NCI-H1105 treated with DMSO at 0.1 percent for 48 hours (cell line): ENCODE measurements around the gene YPEL2.
"Not testable (repeated sequence)": the region's sequence is repeated elsewhere in the genome, so short reads cannot be mapped to it uniquely, and the experiment has no call there.

Experiments used
- DNase-seq: peaks from one replicate; lab custom pipeline; 2025; lab: John Stamatoyannopoulos, UW

The YPEL2 gene

GRCh38 chr17:59331129-59331928, at the start of gene YPEL2:
Gene YPEL2, plus strand, starts transcription at chr17:59331655. Its CDS starts 21,755 bp downstream, at chr17:59353410.
- DNase-seq, result peak; percentile 81

- DNase-seq, result no peak
Observed at GRCh38 chr17:59284317-59284716, 47.1 kb upstream of the YPEL2 start.

GRCh38 chr17:59287452-59287851, 44.0 kb upstream of the YPEL2 start:
- DNase-seq, result no peak

GRCh38 chr17:59287891-59288290, 43.6 kb upstream of the YPEL2 start:
- DNase-seq, result no peak

GRCh38 chr17:59289981-59290301, 41.5 kb upstream of the YPEL2 start:
- no peak for DNase-seq

GRCh38 chr17:59290302-59290998, 41.0 kb upstream of the YPEL2 start:
- not testable (repeated sequence) for DNase-seq

GRCh38 chr17:59292174-59292523, 39.3 kb upstream of the YPEL2 start:
- no peak for DNase-seq

GRCh38 chr17:59296190-59296589, 35.3 kb upstream of the YPEL2 start:
- DNase-seq, result no peak

- no peak for DNase-seq
Observed at GRCh38 chr17:59298521-59298920, 32.9 kb upstream of the YPEL2 start.

GRCh38 chr17:59299400-59300092, 31.9 kb upstream of the YPEL2 start:
- no peak for DNase-seq

- no peak for DNase-seq
Observed at GRCh38 chr17:59300941-59301340, 30.5 kb upstream of the YPEL2 start.

- DNase-seq, result no peak
Observed at GRCh38 chr17:59304811-59305210, 26.6 kb upstream of the YPEL2 start.

GRCh38 chr17:59310263-59310920, 21.1 kb upstream of the YPEL2 start:
- no peak for DNase-seq

GRCh38 chr17:59311051-59311468, 20.4 kb upstream of the YPEL2 start:
- peak; percentile 68 for DNase-seq

- not testable (repeated sequence) for DNase-seq
Observed at GRCh38 chr17:59311521-59311920, 19.9 kb upstream of the YPEL2 start.

- DNase-seq, result no peak
Observed at GRCh38 chr17:59315866-59316265, 15.6 kb upstream of the YPEL2 start.

GRCh38 chr17:59327121-59327980, 4.1 kb upstream of the YPEL2 start:
- no peak for DNase-seq

GRCh38 chr17:59327981-59328290, 3.5 kb upstream of the YPEL2 start:
- no peak for DNase-seq

GRCh38 chr17:59328601-59329000, 2.9 kb upstream of the YPEL2 start:
- no peak for DNase-seq

GRCh38 chr17:59329176-59330052, 2.0 kb upstream of the YPEL2 start:
- DNase-seq, result peak; percentile 32
